Right lobe of liver (tissue), 6 donors: ENCODE results near the gene ATP5F1D. TPM values are rescaled to one million over a fixed set of nuclear protein-coding genes. Genes with fewer than 3 reads are reported as not detected.

Experiments
- ATAC-seq, 4 donors: fragments of 200-7000 bp; cut with Tn5 transposase; one replicate each; pipeline ENCODE4 v1.9.1; 2020; ENCODE audit warnings: mild to moderate bottlenecking in 4 of 4, moderate library complexity in 4 of 4
- DNase-seq, 3 donors: peaks; one replicate each; pipeline ENCODE4 v3.0.0-alpha.2; 2020
- H3K27ac ChIP-seq, 3 donors: fragments of 200-600 bp; one replicate each; pipeline ENCODE4 v1.8.0; 2022
- H3K27me3 ChIP-seq, 2 donors: fragments of 200-600 bp; one replicate each; pipeline ENCODE4 v1.8.0; 2022
- H3K36me3 ChIP-seq, 4 donors: fragments of 200-600 bp; sonication (generic) in 1 of 4; one replicate each; pipeline versions ENCODE4 v1.5.1 to v1.8.0; 2017 to 2022; ENCODE audit warnings: control low read depth in 1 of 4
- H3K4me1 ChIP-seq, 4 donors: fragments of 200-600 bp; sonication (generic) in 1 of 4; one replicate each; pipeline versions ENCODE4 v1.5.1 to v1.8.0; 2017 to 2022; ENCODE audit warnings: control low read depth in 1 of 4
- H3K4me3 ChIP-seq, 3 donors: fragments of 200-600 bp; one replicate each; pipeline ENCODE4 v1.8.0; 2022
- H3K9me3 ChIP-seq, 4 donors: fragments of 200-600 bp; sonication (generic) in 1 of 4; one replicate each; pipeline versions ENCODE4 v1.5.1 to v1.8.0; 2017 to 2022; ENCODE audit warnings: control low read depth in 1 of 4
- CTCF ChIP-seq, 4 donors: fragments of 200-600 bp in 3 of 4; fragments of 450-650 bp in 1 of 4; IDR thresholded peaks; one replicate each; pipeline versions ENCODE4 v1.5.1 to v1.8.0; 2016 to 2022; ENCODE audit warnings: antibody characterized with exemption in 4 of 4, mild to moderate bottlenecking in 2 of 4
- POLR2A ChIP-seq: fragments of 450-650 bp; IDR thresholded peaks from one replicate; pipeline ENCODE4 v1.6.1; 2017; ENCODE audit warnings: antibody characterized with exemption, mild to moderate bottlenecking
- WGBS: methylation state at CpG from one replicate; pipeline ENCODE4 v1.1.6; 2018; ENCODE audit warnings: low coverage, low lambda C conversion rate; ENCODE audit not compliant: insufficient coverage; ENCODE audit errors: missing lambda C conversion rate; 5-methylcytosine and 5-hydroxymethylcytosine counted together
- intact Hi-C, 2 donors: fragments of 100-400 bp; cut with DNase I; formaldehyde crosslinking; loops; one replicate each; pipeline versions ENCODE4 v1.11.2 to v1.14.1; 2022
- total RNA-seq, 6 experiments: library from RNA; depleted of rRNA in 2 of 6; stranded (reverse); fragments of >200 nt in 2 of 6; fragmentation: NEBNext Ultra II Directional in 3 of 6; extraction: Animal tissue kit (Norgen Biotek cat#: 25700) in 3 of 6; gene quantifications; one replicate each; pipeline versions ENCODE4 v1.1.0 to v1.2.4, GENCODE V29; 2016 to 2023
- donor health status: DM: no; HTN: yes; CAD: no.
- donor health status: DM: no; HTN: no; CAD: no.
- donor health status: DM: no; HTN: no; CAD: no.
- donor health status: DM: no; HTN: yes; CAD: no.
- donor health status: DM: no; HTN: yes; CAD: no.

The ATP5F1D gene
- total RNA-seq, 6 experiments from 2014 or later, result 98.1 to 240 (median 137) TPM

- no peak for ATAC-seq
- no peak overlapping the region for H3K4me3 ChIP-seq
- intact Hi-C loops, result no loop called here
These were observed 16.6 kb downstream of the ATP5F1D start for GRCh38 chr19:1258163-1258492.

GRCh38 chr19:1258707-1259205 is 17.2 kb downstream of the ATP5F1D start:
- DNase-seq (no peak), ATAC-seq (no peak)
- Histone ChIP-seq H3K9me3 (no peaks in the 10 kb centered on the region), H3K27ac (peak overlapping the region; percentile 67 to 92 (median 84)), H3K36me3 (peaks cover 17 to 43% (median 28%) of the 10 kb centered on the region in 4 donors), H3K27me3 (no peaks in the 10 kb centered on the region), H3K4me3 (peak overlapping the region; percentile 3 to 16 (median 3)), H3K4me1 (peaks cover 5 to 79% (median 32%) of the 10 kb centered on the region in 4 donors)
- intact Hi-C loops, result no loop called here
- TF ChIP-seq CTCF (IDR thresholded peaks at IDR 0.05), result no peak
- TF ChIP-seq POLR2A, result no peak
- WGBS, result 26% methylated on average over 14 of the region's 15 CpGs

More at GRCh38 chr19:1258163-1258492, 16.6 kb downstream of the ATP5F1D start:
- Histone ChIP-seq H3K9me3 (no peaks in the 10 kb centered on the region), H3K36me3 (peaks cover 17 to 43% (median 28%) of the 10 kb centered on the region in 4 donors), H3K27ac (peak overlapping the region; percentile 33 to 92 (median 84)), H3K27me3 (no peaks in the 10 kb centered on the region), H3K4me1 (peaks cover 5 to 85% (median 35%) of the 10 kb centered on the region in 4 donors)
- TF ChIP-seq CTCF (IDR thresholded peaks at IDR 0.05) (no peak), POLR2A (peak; percentile 10)
- DNase-seq, result no peak
- 85% methylated on average over 6 of the region's 8 CpGs for WGBS

- 0% methylated on average over 5 of the region's 17 CpGs for WGBS
These were observed 17.8 kb downstream of the ATP5F1D start for GRCh38 chr19:1259206-1259875.

More at GRCh38 chr19:1259206-1259875, 17.8 kb downstream of the ATP5F1D start:
- intact Hi-C loops, result no loop called here
- DNase-seq (peak; percentile 85 to 89 (median 86)), ATAC-seq (peak; percentile 11 to 51 (median 24))
- TF ChIP-seq POLR2A (peak; percentile 69), CTCF (IDR thresholded peaks at IDR 0.05) (no peak)
- Histone ChIP-seq H3K27ac (peak overlapping the region; percentile 67 to 92 (median 84)), H3K9me3 (no peaks in the 10 kb centered on the region), H3K4me3 (peak overlapping the region; percentile 3 to 16 (median 3)), H3K36me3 (peaks cover 12 to 38% (median 22%) of the 10 kb centered on the region in 4 donors), H3K27me3 (no peaks in the 10 kb centered on the region), H3K4me1 (peaks cover 5 to 73% (median 29%) of the 10 kb centered on the region in 4 donors)
